CD8-positive, alpha-beta memory T cell (primary cell): ENCODE measurements around the gene ABHD12B. TPM values are rescaled to one million over a fixed set of nuclear protein-coding genes. Genes with fewer than 3 reads are reported as not detected.

Experiments used
- CTCF ChIA-PET: fragments of 350-600 bp; sonication (Branson Sonifier 250); formaldehyde crosslinking; loops from one replicate; lab custom pipeline; 2021; ENCODE audit warnings: antibody characterized with exemption; lab: Charles Lee
- POLR2A ChIA-PET: fragments of 350-600 bp; sonication (Branson Sonifier 250); formaldehyde crosslinking; loops from one replicate; lab custom pipeline; 2021; ENCODE audit warnings: antibody characterized with exemption; lab: Charles Lee
- DNase-seq, 5 donors: peaks; one replicate each; pipeline versions ENCODE4 v3.0.0 to v3.0.0-alpha.2; 2020 to 2022; ENCODE audit warnings: mixed read lengths in 1 of 5
- H3K27ac ChIP-seq: one replicate; pipeline ENCODE4 v1.7.0; 2013; ENCODE audit warnings: low read depth, mild to moderate bottlenecking, low read length, moderate library complexity
- H3K27me3 ChIP-seq: 2 replicates; pipeline ENCODE4 v1.7.0; 2013; ENCODE audit warnings: low read length, mild to moderate bottlenecking; ENCODE audit not compliant: insufficient read depth, poor library complexity, severe bottlenecking
- H3K36me3 ChIP-seq: 2 replicates; pipeline ENCODE4 v1.7.0; 2013; ENCODE audit warnings: mild to moderate bottlenecking, low read length, moderate library complexity; ENCODE audit not compliant: insufficient read depth
- H3K4me1 ChIP-seq: 2 replicates; pipeline ENCODE4 v1.7.0; 2013; ENCODE audit warnings: mild to moderate bottlenecking, low read length, moderate library complexity; ENCODE audit not compliant: insufficient read depth
- H3K4me3 ChIP-seq: 2 replicates; pipeline ENCODE4 v1.7.0; 2013; ENCODE audit warnings: mild to moderate bottlenecking, low read length
- H3K9me3 ChIP-seq: 2 replicates; pipeline ENCODE4 v1.7.0; 2013; ENCODE audit warnings: mild to moderate bottlenecking, low read length
- H3K27ac Mint-ChIP-seq, 8 donors: one replicate each; pipeline ENCODE4 v1.8.0; 2020 to 2021; ENCODE audit warnings: mixed read lengths in 8 of 8, mild to moderate bottlenecking in 6 of 8, inconsistent platforms in 3 of 8, moderate library complexity in 3 of 8
- H3K27me3 Mint-ChIP-seq, 2 donors: one replicate each; pipeline ENCODE4 v1.8.0; 2020 to 2021; ENCODE audit warnings: mixed read lengths in 2 of 2, mild to moderate bottlenecking in 1 of 2, moderate library complexity in 1 of 2
- H3K36me3 Mint-ChIP-seq, 3 donors: one replicate each; pipeline ENCODE4 v1.8.0; 2020 to 2021; ENCODE audit warnings: mixed read lengths in 3 of 3, inconsistent platforms in 1 of 3, mild to moderate bottlenecking in 1 of 3
- H3K4me1 Mint-ChIP-seq, 3 donors: one replicate each; pipeline ENCODE4 v1.8.0; 2020 to 2021; ENCODE audit warnings: mixed read lengths in 3 of 3, inconsistent platforms in 1 of 3, mild to moderate bottlenecking in 1 of 3
- H3K4me3 Mint-ChIP-seq, 7 donors: one replicate each; pipeline ENCODE4 v1.8.0; 2020 to 2021; ENCODE audit warnings: mixed read lengths in 7 of 7, mild to moderate bottlenecking in 6 of 7, moderate library complexity in 4 of 7, inconsistent platforms in 2 of 7
- H3K9me3 Mint-ChIP-seq, 5 donors: one replicate each; pipeline ENCODE4 v1.8.0; 2020 to 2022; ENCODE audit warnings: mixed read lengths in 5 of 5, mild to moderate bottlenecking in 3 of 5, moderate library complexity in 2 of 5, inconsistent platforms in 1 of 5
- polyA plus RNA-seq: library from polyadenylated mRNA; unstranded; fragments of 300-500 nt; fragmentation: Illumina TruSeq; gene quantifications from one replicate; pipeline ENCODE4 v1.2.3, GENCODE V29; 2021
- total RNA-seq, 2 experiments: library from RNA; stranded (reverse); gene quantifications; one replicate each; pipeline ENCODE4 v1.2.3, GENCODE V29; 2021

ABHD12B gene
- total and polyA plus RNA-seq, 3 experiments from 2014 or later, result not detected

GRCh38 chr14:50860478-50861086 lies 11.3 kb upstream of the ABHD12B start:
- H3K4me1 ChIP-seq, result peaks cover 7% of the 10 kb centered on the region
- CTCF ChIA-PET, result interaction anchor here (0.6 to 8.5 kb wide), 47 partner anchors 9 to 518 kb away, joined by 3 to 122 read pairs (median 5); partner anchors contain the start of genes ABHD12B, ATL1 and NIN
- no peaks in the 10 kb centered on the region for H3K27me3 ChIP-seq
- Mint-ChIP-seq H3K4me3 (peak overlapping the region; percentile 90 to 99 (median 94)), H3K36me3 (peaks cover 0 to 4% (median 0%) of the 10 kb centered on the region in 3 donors), H3K9me3 (no peaks in the 10 kb centered on the region), H3K27ac (peak overlapping the region in 7 of 8 donors; percentile 88 to 96 (median 91)), H3K4me1 (peaks cover 10 to 13% (median 10%) of the 10 kb centered on the region in 3 donors), H3K27me3 (peaks cover 0 to 3% of the 10 kb centered on the region in 2 donors)
- H3K4me3 ChIP-seq, result peak overlapping the region; percentile 85
- H3K36me3 ChIP-seq, result no peaks in the 10 kb centered on the region
- peak overlapping the region; percentile 43 for H3K27ac ChIP-seq
- peak; percentile 79 to 91 (median 84) for DNase-seq
- no peaks in the 10 kb centered on the region for H3K9me3 ChIP-seq
- POLR2A ChIA-PET, result interaction anchor here (0.6 to 3.9 kb wide), 16 partner anchors 9 to 667 kb away, joined by 3 to 38 read pairs (median 4); partner anchors contain the start of gene NIN

DNA sequence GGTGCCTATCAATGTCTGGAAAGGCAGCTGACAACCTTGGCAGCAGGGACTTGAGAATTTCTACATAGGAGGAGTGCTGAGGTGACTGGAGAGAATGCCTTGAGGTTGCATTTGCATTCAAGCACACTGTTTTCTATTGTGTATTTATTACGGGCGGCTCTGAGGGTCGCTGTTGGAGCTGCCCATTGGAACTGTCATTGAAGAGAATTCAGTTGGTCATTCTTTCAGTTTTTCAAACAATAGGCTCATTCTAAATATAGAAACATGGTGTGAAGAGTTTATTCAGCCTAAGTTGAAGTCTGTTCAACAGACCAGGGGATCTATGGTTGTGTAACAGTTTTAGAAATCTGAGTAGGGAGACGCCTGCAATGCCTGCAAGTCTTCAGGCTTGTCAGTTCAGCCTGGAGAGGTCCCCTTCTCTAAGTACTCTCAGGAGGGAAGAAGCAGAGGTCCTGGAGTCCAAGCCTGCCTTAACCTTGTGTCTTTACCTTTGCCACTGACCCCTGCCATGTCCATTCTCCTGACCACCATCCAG lies 9.8 kb upstream of the ABHD12B start:
- Mint-ChIP-seq H3K4me3 (no peak overlapping the region), H3K27me3 (peaks cover 0 to 14% of the 10 kb centered on the region in 2 donors), H3K36me3 (peaks cover 0 to 4% (median 0%) of the 10 kb centered on the region in 3 donors), H3K9me3 (no peaks in the 10 kb centered on the region), H3K27ac (peak overlapping the region in 1 of 8 donors; percentile 91), H3K4me1 (peaks cover 10 to 13% (median 10%) of the 10 kb centered on the region in 3 donors)
- Histone ChIP-seq H3K36me3 (no peaks in the 10 kb centered on the region), H3K27ac (no peak overlapping the region), H3K9me3 (no peaks in the 10 kb centered on the region), H3K27me3 (no peaks in the 10 kb centered on the region), H3K4me1 (peaks cover 7% of the 10 kb centered on the region), H3K4me3 (no peak overlapping the region)
- POLR2A ChIA-PET, result no interaction called here
- no peak for DNase-seq
- CTCF ChIA-PET, result interaction anchor here (0.7 to 8.5 kb wide), 6 partner anchors 32 to 318 kb away, joined by 3 to 122 read pairs (median 40); partner anchors contain the start of gene NIN

DNA sequence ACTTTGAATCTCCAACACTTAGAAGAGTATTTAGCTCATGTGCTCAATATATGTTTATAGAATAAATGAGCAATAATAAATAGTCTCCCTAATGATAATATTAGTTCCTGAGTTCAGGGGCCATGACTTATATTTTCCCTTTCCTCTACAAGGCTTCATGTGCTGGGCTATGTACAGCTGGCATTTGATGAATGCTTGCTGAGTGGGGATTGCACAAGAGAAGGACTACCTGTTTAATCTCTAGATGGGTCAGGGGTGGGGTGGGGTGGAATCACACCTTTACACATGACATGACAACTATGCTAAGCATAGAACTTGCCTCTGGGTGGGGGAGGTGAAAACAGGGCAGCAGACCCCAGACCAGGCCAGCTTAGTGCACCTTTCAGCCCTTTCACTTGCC lies 7.6 kb upstream of the ABHD12B start:
- Histone ChIP-seq H3K9me3 (no peaks in the 10 kb centered on the region), H3K36me3 (no peaks in the 10 kb centered on the region), H3K4me1 (peaks cover 4% of the 10 kb centered on the region), H3K27me3 (no peaks in the 10 kb centered on the region), H3K27ac (no peak overlapping the region), H3K4me3 (no peak overlapping the region)
- ChIA-PET CTCF (interaction anchor here (0.7 to 1.3 kb wide), 3 partner anchors 74 to 324 kb away, joined by 3 to 4 read pairs (median 3); no protein-coding TSS in a partner anchor), POLR2A (interaction anchor here (0.6 kb wide), 1 partner anchor 109 kb away, joined by 3 read pairs; no protein-coding TSS in a partner anchor)
- H3K27ac Mint-ChIP-seq, result no peak overlapping the region
- no peaks in the 10 kb centered on the region for H3K9me3 Mint-ChIP-seq
- DNase-seq, result no peak
- H3K27me3 Mint-ChIP-seq, result peaks cover 13 to 32% of the 10 kb centered on the region in 2 donors
- H3K4me3 Mint-ChIP-seq, result no peak overlapping the region
- H3K36me3 Mint-ChIP-seq, result peaks cover 0 to 4% (median 0%) of the 10 kb centered on the region in 3 donors
- peaks cover 8 to 10% (median 9%) of the 10 kb centered on the region in 3 donors for H3K4me1 Mint-ChIP-seq

GRCh38 chr14:50864946-50865345 lies 6.9 kb upstream of the ABHD12B start:
- no peak for DNase-seq
- Histone ChIP-seq H3K27me3 (no peaks in the 10 kb centered on the region), H3K9me3 (no peaks in the 10 kb centered on the region), H3K36me3 (no peaks in the 10 kb centered on the region), H3K27ac (no peak overlapping the region), H3K4me3 (no peak overlapping the region), H3K4me1 (no peaks in the 10 kb centered on the region)
- CTCF ChIA-PET, result interaction anchor here (1.3 kb wide), 1 partner anchor 88 kb away, joined by 4 read pairs; no protein-coding TSS in a partner anchor
- H3K27ac Mint-ChIP-seq, result no peak overlapping the region
- H3K9me3 Mint-ChIP-seq, result no peaks in the 10 kb centered on the region
- peaks cover 20 to 39% of the 10 kb centered on the region in 2 donors for H3K27me3 Mint-ChIP-seq
- H3K4me3 Mint-ChIP-seq, result no peak overlapping the region
- POLR2A ChIA-PET, result interaction anchor here (0.6 kb wide), 1 partner anchor 109 kb away, joined by 3 read pairs; no protein-coding TSS in a partner anchor
- peaks cover 2 to 9% (median 6%) of the 10 kb centered on the region in 3 donors for H3K4me1 Mint-ChIP-seq
- peaks cover 0 to 3% (median 0%) of the 10 kb centered on the region in 3 donors for H3K36me3 Mint-ChIP-seq

- DNase-seq, result no peak
- Mint-ChIP-seq H3K4me3 (no peak overlapping the region), H3K9me3 (no peaks in the 10 kb centered on the region), H3K27me3 (peaks cover 25 to 45% of the 10 kb centered on the region in 2 donors), H3K4me1 (peaks cover 0 to 3% (median 0%) of the 10 kb centered on the region in 3 donors), H3K27ac (no peak overlapping the region), H3K36me3 (no peaks in the 10 kb centered on the region)
- peaks cover 5% of the 10 kb centered on the region for H3K27me3 ChIP-seq
- POLR2A ChIA-PET, result no interaction called here
- no peak overlapping the region for H3K27ac ChIP-seq
- H3K9me3 ChIP-seq, result no peaks in the 10 kb centered on the region
- no peak overlapping the region for H3K4me3 ChIP-seq
- no peaks in the 10 kb centered on the region for H3K4me1 ChIP-seq
- CTCF ChIA-PET, result interaction anchor here (1.2 kb wide), 1 partner anchor 323 kb away, joined by 4 read pairs; no protein-coding TSS in a partner anchor
- H3K36me3 ChIP-seq, result no peaks in the 10 kb centered on the region
Measured at GRCh38 chr14:50865391-50866076, 6.3 kb upstream of the ABHD12B start.

GRCh38 chr14:50871228-50871627 lies 625 bp upstream of the ABHD12B start:
- Mint-ChIP-seq H3K4me1 (peaks cover 22 to 38% (median 25%) of the 10 kb centered on the region in 3 donors), H3K4me3 (peak overlapping the region in 3 of 7 donors; percentile 8 to 35 (median 8)), H3K36me3 (no peaks in the 10 kb centered on the region), H3K27ac (peak overlapping the region in 1 of 8 donors; percentile 34), H3K27me3 (peaks cover 57 to 73% of the 10 kb centered on the region in 2 donors), H3K9me3 (no peaks in the 10 kb centered on the region)
- Histone ChIP-seq H3K4me1 (peaks cover 15% of the 10 kb centered on the region), H3K27me3 (peaks cover 29% of the 10 kb centered on the region), H3K36me3 (no peaks in the 10 kb centered on the region), H3K27ac (no peak overlapping the region), H3K4me3 (no peak overlapping the region), H3K9me3 (no peaks in the 10 kb centered on the region)
- ChIA-PET CTCF (interaction anchor here (1.2 to 1.3 kb wide), 2 partner anchors 11 to 93 kb away, joined by 3 to 5 read pairs; no protein-coding TSS in a partner anchor), POLR2A (interaction anchor here (0.7 kb wide), 1 partner anchor 11 kb away, joined by 4 read pairs; no protein-coding TSS in a partner anchor)
- DNase-seq, result no peak

GRCh38 chr14:50874757-50875156 lies 2.9 kb downstream of the ABHD12B start:
- POLR2A ChIA-PET, result interaction anchor here (1.4 kb wide), 1 partner anchor 14 kb away, joined by 3 read pairs; no protein-coding TSS in a partner anchor
- no peak overlapping the region for H3K27ac ChIP-seq

More at GRCh38 chr14:50874757-50875156, 2.9 kb downstream of the ABHD12B start:
- peaks cover 41 to 45% of the 10 kb centered on the region in 2 donors for H3K27me3 Mint-ChIP-seq
- peak overlapping the region in 1 of 8 donors; percentile 34 for H3K27ac Mint-ChIP-seq
- H3K27me3 ChIP-seq, result peaks cover 29% of the 10 kb centered on the region
- H3K4me3 Mint-ChIP-seq, result peak overlapping the region in 5 of 7 donors; percentile 5 to 45 (median 32)
- DNase-seq, result no peak
- H3K4me3 ChIP-seq, result no peak overlapping the region
- peaks cover 24 to 38% (median 26%) of the 10 kb centered on the region in 3 donors for H3K4me1 Mint-ChIP-seq
- CTCF ChIA-PET, result interaction anchor here (1.5 to 1.9 kb wide), 2 partner anchors 14 to 274 kb away, joined by 3 to 11 read pairs; no protein-coding TSS in a partner anchor
- H3K4me1 ChIP-seq, result peaks cover 15% of the 10 kb centered on the region
- no peaks in the 10 kb centered on the region for H3K9me3 Mint-ChIP-seq
- H3K36me3 ChIP-seq, result no peaks in the 10 kb centered on the region
- no peaks in the 10 kb centered on the region for H3K9me3 ChIP-seq
- no peaks in the 10 kb centered on the region for H3K36me3 Mint-ChIP-seq
